H1 (cell line): ENCODE results near the gene TAGLN2. TPM values are rescaled to one million over a fixed set of nuclear protein-coding genes. Genes with fewer than 3 reads are reported as not detected.

ENCODE experiments used
- ATF2 ChIP-seq: IDR thresholded peaks from 2 replicates; pipeline ENCODE4 v1.6.1; 2012; ENCODE audit warnings: low read length, inconsistent platforms
- CBX5 ChIP-seq: fragments of 300-800, 300-1000 bp; sonication (generic); IDR thresholded peaks from 2 replicates; pipeline ENCODE4 v1.7.1; 2016; ENCODE audit warnings: antibody characterized with exemption, low read length, low read depth
- CHD7 ChIP-seq: fragments of 300-600 bp; sonication (generic); IDR thresholded peaks from 2 replicates; pipeline ENCODE4 v1.7.1; 2012; ENCODE audit warnings: low read length, moderate library complexity, mild to moderate bottlenecking, inconsistent platforms; ENCODE audit not compliant: insufficient replicate concordance
- FOSL1 ChIP-seq: IDR thresholded peaks from 2 replicates; pipeline ENCODE4 v1.6.1; 2011; ENCODE audit warnings: mild to moderate bottlenecking, low read depth, low read length, moderate library complexity; ENCODE audit not compliant: insufficient read depth
- JUND ChIP-seq: IDR thresholded peaks from 2 replicates; pipeline ENCODE4 v1.6.1; 2011; ENCODE audit warnings: mild to moderate bottlenecking, improper control_type of control experiment, low read length
- KDM4A ChIP-seq: IDR thresholded peaks from one replicate; pipeline ENCODE4 v1.7.1; 2012; ENCODE audit warnings: low read depth, mild to moderate bottlenecking, moderate library complexity, low read length, inconsistent platforms; ENCODE audit not compliant: severe bottlenecking
- KDM5A ChIP-seq: fragments of 200-600 bp; IDR thresholded peaks from 2 replicates; pipeline ENCODE4 v1.7.1; 2012; ENCODE audit warnings: mild to moderate bottlenecking, low read length, inconsistent platforms, mixed read lengths
- SP1 ChIP-seq: IDR thresholded peaks from 2 replicates; pipeline ENCODE4 v1.6.1; 2011; ENCODE audit warnings: low read depth, low read length
- TEAD4 ChIP-seq: IDR thresholded peaks from 2 replicates; pipeline ENCODE4 v1.6.1; 2012; ENCODE audit warnings: low read depth, low read length, inconsistent platforms, mixed read lengths
- polyA plus RNA-seq, 7 experiments: library from polyadenylated mRNA; depleted of rRNA in 3 of 7; stranded (reverse) in 5 of 7; unstranded in 2 of 7; fragments of >200 nt in 5 of 7; fragments of 200-250 nt in 2 of 7; gene quantifications; 1 replicate in 5 of 7; 2 replicates in 1 of 7; 4 replicates in 1 of 7; pipeline versions ENCODE4 v1.2.1 to v1.2.3, GENCODE V29; 2011 to 2013; ENCODE audit warnings: missing spikeins in 2 of 7, mixed read lengths in 2 of 7
- total RNA-seq: library from RNA; stranded (reverse); fragmentation: NEBNext Ultra II Directional; extraction: Animal tissue kit (Norgen Biotek cat#: 25700); gene quantifications from 2 replicates; pipeline ENCODE4 v1.2.1, GENCODE V29; 2021

Gene TAGLN2
- total and polyA plus RNA-seq, 2 of the 8 experiments (the other 6 are each of a cell fraction or from before 2014, with no cell fraction given), result 93.0 to 114 TPM

- no peak for TF ChIP-seq CHD7
- no peak for TF ChIP-seq JUND
- no peak for TF ChIP-seq KDM4A
- no peak for TF ChIP-seq TEAD4
- no peak for TF ChIP-seq ATF2
- TF ChIP-seq SP1, result no peak
- no peak for TF ChIP-seq KDM5A
- TF ChIP-seq FOSL1, result no peak
- no peak for TF ChIP-seq CBX5
These were observed 11.9 kb upstream of the TAGLN2 start (continued) for GRCh38 chr1:159937054-159937750.
